ENCODE results near the gene SUFU.

DNA sequence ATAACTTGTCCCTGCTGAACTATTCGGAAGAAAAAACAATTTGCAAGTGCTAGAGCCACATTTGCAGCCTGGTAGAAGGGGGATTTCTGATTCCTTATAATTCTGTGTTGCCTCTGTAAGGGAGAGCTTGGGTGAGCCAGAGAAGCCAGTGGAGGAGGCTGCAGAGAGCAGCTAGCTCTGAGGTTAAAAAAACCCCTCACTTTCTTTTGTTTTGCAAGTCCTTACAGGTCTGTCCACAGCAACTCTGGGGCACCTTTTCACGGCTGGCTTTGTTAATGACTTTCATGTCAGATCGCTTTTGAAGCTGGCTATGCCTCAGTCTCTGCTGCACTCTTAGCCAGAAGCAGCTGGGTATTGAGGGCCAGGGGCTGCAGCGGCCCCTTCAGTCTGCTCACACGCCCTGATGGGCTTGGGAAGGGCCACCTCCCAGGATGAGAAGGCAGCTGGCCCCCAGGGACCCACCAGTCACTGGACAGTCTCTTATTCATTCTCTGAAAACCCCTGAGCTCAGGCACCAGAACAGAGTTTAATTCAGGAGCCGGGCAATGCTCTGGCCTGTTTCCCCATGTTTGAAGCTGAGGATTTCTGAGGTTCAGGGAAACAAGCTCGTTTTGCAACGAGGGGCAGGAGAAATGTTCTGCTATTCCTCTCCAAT lies 171.4 kb downstream of the SUFU start:
- TF ChIP-seq, protein P1, sequence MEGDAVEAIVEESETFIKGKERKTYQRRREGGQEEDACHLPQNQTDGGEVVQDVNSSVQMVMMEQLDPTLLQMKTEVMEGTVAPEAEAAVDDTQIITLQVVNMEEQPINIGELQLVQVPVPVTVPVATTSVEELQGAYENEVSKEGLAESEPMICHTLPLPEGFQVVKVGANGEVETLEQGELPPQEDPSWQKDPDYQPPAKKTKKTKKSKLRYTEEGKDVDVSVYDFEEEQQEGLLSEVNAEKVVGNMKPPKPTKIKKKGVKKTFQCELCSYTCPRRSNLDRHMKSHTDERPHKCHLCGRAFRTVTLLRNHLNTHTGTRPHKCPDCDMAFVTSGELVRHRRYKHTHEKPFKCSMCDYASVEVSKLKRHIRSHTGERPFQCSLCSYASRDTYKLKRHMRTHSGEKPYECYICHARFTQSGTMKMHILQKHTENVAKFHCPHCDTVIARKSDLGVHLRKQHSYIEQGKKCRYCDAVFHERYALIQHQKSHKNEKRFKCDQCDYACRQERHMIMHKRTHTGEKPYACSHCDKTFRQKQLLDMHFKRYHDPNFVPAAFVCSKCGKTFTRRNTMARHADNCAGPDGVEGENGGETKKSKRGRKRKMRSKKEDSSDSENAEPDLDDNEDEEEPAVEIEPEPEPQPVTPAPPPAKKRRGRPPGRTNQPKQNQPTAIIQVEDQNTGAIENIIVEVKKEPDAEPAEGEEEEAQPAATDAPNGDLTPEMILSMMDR (conservative IDR thresholded peaks at IDR 0.05; ENCODE audit: low read depth, low read length) = no peak
- TF ChIP-seq EZH2phosphoT487 (IDR thresholded peaks at IDR 0.05; ENCODE audit: borderline replicate concordance, low read length) = no peak
